Measurements from ENCODE around the gene PTHLH. TPM values are rescaled to one million over a fixed set of nuclear protein-coding genes. Genes with fewer than 3 reads are reported as not detected.

The PTHLH gene
- total and polyA plus RNA-seq, 2 donors from 2014 or later = 0.72 TPM; not detected in 1

DNA sequence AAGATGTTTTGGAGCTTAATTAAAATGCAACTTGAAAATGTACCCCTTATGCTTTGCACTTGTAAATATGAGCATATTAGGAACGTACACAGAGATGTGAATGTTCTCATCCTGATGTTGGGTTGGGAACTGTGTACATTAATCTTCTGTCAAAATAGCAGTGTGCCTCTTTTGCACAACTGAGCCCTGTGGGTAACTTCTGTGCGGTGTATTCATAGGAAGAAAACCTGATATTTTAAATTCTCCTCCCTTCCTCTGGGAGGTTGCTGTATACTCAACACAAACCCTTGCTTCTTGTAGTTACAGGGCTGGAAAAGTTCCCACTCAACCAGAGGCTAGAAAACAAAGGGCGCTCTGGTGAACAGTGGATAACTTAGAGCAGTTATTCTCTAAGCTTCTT lies 18.7 kb downstream of the PTHLH start:
- Histone ChIP-seq H3K27me3 (ENCODE audit: control insufficient read depth, insufficient read depth, low read length) (no peaks in the 10 kb centered on the region), H3K9ac (ENCODE audit: low read length in 3 of 3) (no peak overlapping the region), H3K27ac (ENCODE audit: low read depth in 2 of 2, low read length in 2 of 2) (no peak overlapping the region), H3K9me3 (ENCODE audit: control insufficient read depth in 2 of 3, insufficient read depth in 1 of 3, low read length in 3 of 3) (peaks cover 0 to 1% (median 0%) of the 10 kb centered on the region in 3 donors), H3K4me1 (ENCODE audit: control insufficient read depth in 2 of 3, insufficient read depth in 2 of 3, low read depth in 1 of 3, low read length in 3 of 3) (no peaks in the 10 kb centered on the region), H3K4me3 (ENCODE audit: low read length in 3 of 3) (no peak overlapping the region), H3K36me3 (ENCODE audit: control insufficient read depth in 2 of 3, insufficient read depth in 3 of 3, low read length in 3 of 3) (no peaks in the 10 kb centered on the region)
- intact Hi-C loops (cut with DNase I) = no loop called here
- FAIRE-seq (no peak), DNase-seq (no peak)
- TF ChIP-seq, protein P1, sequence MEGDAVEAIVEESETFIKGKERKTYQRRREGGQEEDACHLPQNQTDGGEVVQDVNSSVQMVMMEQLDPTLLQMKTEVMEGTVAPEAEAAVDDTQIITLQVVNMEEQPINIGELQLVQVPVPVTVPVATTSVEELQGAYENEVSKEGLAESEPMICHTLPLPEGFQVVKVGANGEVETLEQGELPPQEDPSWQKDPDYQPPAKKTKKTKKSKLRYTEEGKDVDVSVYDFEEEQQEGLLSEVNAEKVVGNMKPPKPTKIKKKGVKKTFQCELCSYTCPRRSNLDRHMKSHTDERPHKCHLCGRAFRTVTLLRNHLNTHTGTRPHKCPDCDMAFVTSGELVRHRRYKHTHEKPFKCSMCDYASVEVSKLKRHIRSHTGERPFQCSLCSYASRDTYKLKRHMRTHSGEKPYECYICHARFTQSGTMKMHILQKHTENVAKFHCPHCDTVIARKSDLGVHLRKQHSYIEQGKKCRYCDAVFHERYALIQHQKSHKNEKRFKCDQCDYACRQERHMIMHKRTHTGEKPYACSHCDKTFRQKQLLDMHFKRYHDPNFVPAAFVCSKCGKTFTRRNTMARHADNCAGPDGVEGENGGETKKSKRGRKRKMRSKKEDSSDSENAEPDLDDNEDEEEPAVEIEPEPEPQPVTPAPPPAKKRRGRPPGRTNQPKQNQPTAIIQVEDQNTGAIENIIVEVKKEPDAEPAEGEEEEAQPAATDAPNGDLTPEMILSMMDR (IDR thresholded peaks at IDR 0.05; ENCODE audit: borderline replicate concordance, extremely low read depth, insufficient read depth) = no peak

DNA sequence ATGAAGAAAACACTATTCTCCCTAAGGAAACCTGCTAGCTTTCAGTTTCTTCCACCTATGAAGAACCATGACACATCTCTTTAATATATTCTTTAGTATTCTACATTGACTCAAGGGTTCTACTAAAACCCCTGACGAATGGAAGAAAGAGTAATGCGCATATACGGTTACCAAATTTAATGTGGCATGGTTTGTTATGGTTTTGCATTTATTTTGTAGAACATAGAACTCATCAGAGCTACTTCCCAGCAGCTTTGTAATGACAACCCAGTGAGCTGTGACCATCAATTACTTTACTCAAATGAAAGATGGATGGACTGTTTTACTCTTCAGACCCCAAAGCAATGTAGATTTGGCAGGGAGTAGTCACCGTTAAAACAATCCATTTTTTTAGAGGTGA lies 19.2 kb downstream of the PTHLH start:
- intact Hi-C loops (cut with DNase I) = no loop called here
- Histone ChIP-seq H3K4me1 (ENCODE audit: control insufficient read depth in 2 of 3, insufficient read depth in 2 of 3, low read depth in 1 of 3, low read length in 3 of 3) (no peaks in the 10 kb centered on the region), H3K27me3 (ENCODE audit: control insufficient read depth, insufficient read depth, low read length) (no peaks in the 10 kb centered on the region), H3K4me3 (ENCODE audit: low read length in 3 of 3) (no peak overlapping the region), H3K9me3 (ENCODE audit: control insufficient read depth in 2 of 3, insufficient read depth in 1 of 3, low read length in 3 of 3) (peaks cover 0 to 1% (median 0%) of the 10 kb centered on the region in 3 donors), H3K36me3 (ENCODE audit: control insufficient read depth in 2 of 3, insufficient read depth in 3 of 3, low read length in 3 of 3) (no peaks in the 10 kb centered on the region), H3K9ac (ENCODE audit: low read length in 3 of 3) (no peak overlapping the region), H3K27ac (ENCODE audit: low read depth in 2 of 2, low read length in 2 of 2) (no peak overlapping the region)
- TF ChIP-seq, protein P1 (IDR thresholded peaks at IDR 0.05; ENCODE audit: borderline replicate concordance, extremely low read depth, insufficient read depth) = no peak
- DNase-seq (no peak), FAIRE-seq (no peak)

DNA sequence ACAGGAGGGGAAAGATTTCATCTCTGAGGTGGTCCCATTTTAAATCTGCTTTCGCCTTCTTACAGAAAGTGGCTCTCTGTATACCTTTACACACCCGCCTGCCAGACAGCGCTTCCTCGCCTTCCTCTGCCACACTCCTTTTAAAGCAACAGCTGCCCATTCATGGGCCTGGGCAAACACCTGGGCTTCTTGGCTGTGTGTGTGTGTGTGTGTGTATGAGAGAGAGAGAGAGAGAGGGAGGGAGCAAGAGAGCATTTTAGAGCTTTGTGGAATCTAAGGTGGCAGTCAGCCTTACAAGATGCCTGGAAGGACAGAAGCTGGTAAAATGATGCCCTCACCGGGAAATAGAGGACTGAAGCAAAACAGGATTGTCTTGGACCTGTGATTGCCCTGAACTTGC lies 20.0 kb downstream of the PTHLH start:
- Histone ChIP-seq H3K36me3 (ENCODE audit: control insufficient read depth in 2 of 3, insufficient read depth in 3 of 3, low read length in 3 of 3) (no peaks in the 10 kb centered on the region), H3K9ac (ENCODE audit: low read length in 3 of 3) (no peak overlapping the region), H3K4me1 (ENCODE audit: control insufficient read depth in 2 of 3, insufficient read depth in 2 of 3, low read depth in 1 of 3, low read length in 3 of 3) (no peaks in the 10 kb centered on the region), H3K27ac (ENCODE audit: low read depth in 2 of 2, low read length in 2 of 2) (no peak overlapping the region), H3K9me3 (ENCODE audit: control insufficient read depth in 2 of 3, insufficient read depth in 1 of 3, low read length in 3 of 3) (peaks cover 0 to 1% (median 0%) of the 10 kb centered on the region in 3 donors), H3K27me3 (ENCODE audit: control insufficient read depth, insufficient read depth, low read length) (no peaks in the 10 kb centered on the region), H3K4me3 (ENCODE audit: low read length in 3 of 3) (no peak overlapping the region)
- intact Hi-C loops (cut with DNase I) = no loop called here
- DNase-seq (no peak), FAIRE-seq (no peak)
- TF ChIP-seq, protein P1 (IDR thresholded peaks at IDR 0.05; ENCODE audit: borderline replicate concordance, extremely low read depth, insufficient read depth) = no peak

DNA sequence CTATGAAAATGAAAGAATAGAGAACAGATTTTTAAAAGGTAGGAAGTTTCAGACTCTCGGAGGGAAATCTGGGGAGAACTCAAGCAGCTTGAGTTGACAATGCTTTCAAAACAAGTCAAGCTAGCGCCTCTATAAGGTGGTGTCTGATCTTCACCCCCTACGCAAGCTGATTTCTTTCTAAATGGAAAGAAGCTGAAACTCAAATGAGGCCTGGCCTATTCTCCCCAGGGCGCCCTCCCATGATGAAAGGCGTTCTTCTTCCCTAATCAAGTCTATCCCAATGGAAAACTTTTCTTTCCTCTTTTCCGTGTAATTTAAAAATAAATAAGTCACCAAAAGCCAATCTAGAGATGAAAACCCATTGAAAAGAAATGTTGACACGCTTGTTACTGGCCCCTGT lies 20.6 kb downstream of the PTHLH start:
- FAIRE-seq (no peak), DNase-seq (no peak)
- TF ChIP-seq, protein P1 (IDR thresholded peaks at IDR 0.05; ENCODE audit: borderline replicate concordance, extremely low read depth, insufficient read depth) = no peak
- no peaks in the 10 kb centered on the region for H3K4me1 ChIP-seq (ENCODE audit: control insufficient read depth in 2 of 3, insufficient read depth in 2 of 3, low read depth in 1 of 3, low read length in 3 of 3)
- intact Hi-C loops (cut with DNase I) = no loop called here
- H3K27me3 ChIP-seq (ENCODE audit: control insufficient read depth, insufficient read depth, low read length) = no peaks in the 10 kb centered on the region
- no peak overlapping the region for H3K9ac ChIP-seq (ENCODE audit: low read length in 3 of 3)
- peaks cover 0 to 1% (median 0%) of the 10 kb centered on the region in 3 donors for H3K9me3 ChIP-seq (ENCODE audit: control insufficient read depth in 2 of 3, insufficient read depth in 1 of 3, low read length in 3 of 3)
- no peak overlapping the region for H3K4me3 ChIP-seq (ENCODE audit: low read length in 3 of 3)
- H3K27ac ChIP-seq (ENCODE audit: low read depth in 2 of 2, low read length in 2 of 2) = no peak overlapping the region
- H3K36me3 ChIP-seq (ENCODE audit: control insufficient read depth in 2 of 3, insufficient read depth in 3 of 3, low read length in 3 of 3) = no peaks in the 10 kb centered on the region

Data from kidney (tissue), 14 donors.